GM19395 (cell line): ENCODE data around the gene IDH2.
"Not testable (repeated sequence)": the region's sequence is repeated elsewhere in the genome, so short reads cannot be mapped to it uniquely, and the experiment has no call there.

Source experiments
- ATAC-seq: cut with Tn5 transposase; IDR thresholded peaks from one replicate; pipeline ENCODE4 v1.9.1; 2021; ENCODE audit warnings: mild to moderate bottlenecking, moderate library complexity; ENCODE audit not compliant: unreplicated experiment

Gene IDH2

GRCh38 chr15:90085565-90085964 lies 16.7 kb downstream of the IDH2 start:
- no peak for ATAC-seq

- ATAC-seq = no peak
Observed at GRCh38 chr15:90084876-90085423, 17.3 kb downstream of the IDH2 start.

GRCh38 chr15:90083954-90084607 lies 18.2 kb downstream of the IDH2 start:
- ATAC-seq = no peak

GRCh38 chr15:90083419-90083818 lies 18.8 kb downstream of the IDH2 start:
- ATAC-seq = no peak

GRCh38 chr15:90082140-90082715 lies 20.0 kb downstream of the IDH2 start:
- no peak for ATAC-seq

GRCh38 chr15:90080818-90081393 lies 21.4 kb downstream of the IDH2 start:
- ATAC-seq = no peak

- no peak for ATAC-seq
Observed at GRCh38 chr15:90080458-90080755, 21.9 kb downstream of the IDH2 start.

- no peak for ATAC-seq
Observed at GRCh38 chr15:90079619-90080457, 22.4 kb downstream of the IDH2 start.

- ATAC-seq = no peak
Observed at GRCh38 chr15:90078965-90079364, 23.3 kb downstream of the IDH2 start.

- no peak for ATAC-seq
Observed at GRCh38 chr15:90076716-90077115, 25.6 kb downstream of the IDH2 start.

- no peak for ATAC-seq
Observed at GRCh38 chr15:90075420-90076289, 26.6 kb downstream of the IDH2 start.

GRCh38 chr15:90074916-90075315 lies 27.4 kb downstream of the IDH2 start:
- no peak for ATAC-seq

GRCh38 chr15:90074023-90074422 lies 28.2 kb downstream of the IDH2 start:
- no peak for ATAC-seq

GRCh38 chr15:90072978-90073640 lies 29.2 kb downstream of the IDH2 start:
- ATAC-seq = no peak

GRCh38 chr15:90071220-90071807 lies 31.0 kb downstream of the IDH2 start:
- peak; percentile 78 for ATAC-seq

- not testable (repeated sequence) for ATAC-seq
Observed at GRCh38 chr15:90070623-90071022, 31.6 kb downstream of the IDH2 start.

- no peak for ATAC-seq
Observed at GRCh38 chr15:90067953-90068606, 34.2 kb downstream of the IDH2 start.

GRCh38 chr15:90067181-90067952 lies 34.9 kb downstream of the IDH2 start:
- no peak for ATAC-seq
